ENCODE data around the gene AXIN1. TPM values are rescaled to one million over a fixed set of nuclear protein-coding genes. Genes with fewer than 3 reads are reported as not detected.

The AXIN1 gene
- total and polyA plus RNA-seq, 9 of the 15 experiments (the other 6 are each of a cell fraction or from before 2014, with no cell fraction given): 0.42 to 58.0 (median 25.9) TPM

DNA sequence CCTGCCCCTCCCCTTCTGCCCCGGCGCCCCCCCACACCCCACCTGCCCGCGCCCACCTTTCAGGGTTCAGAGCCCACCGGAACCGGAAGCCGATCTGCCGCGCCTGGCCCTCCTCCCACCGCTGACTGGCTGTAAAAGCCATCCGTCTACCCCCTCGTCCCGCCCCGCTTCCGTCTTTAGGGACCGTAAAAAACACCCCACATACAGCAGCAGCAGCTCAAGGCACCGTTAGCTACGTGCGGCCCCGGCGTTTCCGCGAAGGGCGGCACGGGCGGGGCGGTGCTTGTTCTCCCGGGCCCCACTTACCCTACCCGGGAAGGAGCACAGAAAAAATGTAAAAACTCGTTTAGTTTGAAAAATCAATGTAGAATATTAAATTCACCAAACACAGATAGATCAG, 17.9 kb upstream of the AXIN1 start, which contains the start of gene MRPL28 (continued):
- TF ChIP-seq, protein P1, sequence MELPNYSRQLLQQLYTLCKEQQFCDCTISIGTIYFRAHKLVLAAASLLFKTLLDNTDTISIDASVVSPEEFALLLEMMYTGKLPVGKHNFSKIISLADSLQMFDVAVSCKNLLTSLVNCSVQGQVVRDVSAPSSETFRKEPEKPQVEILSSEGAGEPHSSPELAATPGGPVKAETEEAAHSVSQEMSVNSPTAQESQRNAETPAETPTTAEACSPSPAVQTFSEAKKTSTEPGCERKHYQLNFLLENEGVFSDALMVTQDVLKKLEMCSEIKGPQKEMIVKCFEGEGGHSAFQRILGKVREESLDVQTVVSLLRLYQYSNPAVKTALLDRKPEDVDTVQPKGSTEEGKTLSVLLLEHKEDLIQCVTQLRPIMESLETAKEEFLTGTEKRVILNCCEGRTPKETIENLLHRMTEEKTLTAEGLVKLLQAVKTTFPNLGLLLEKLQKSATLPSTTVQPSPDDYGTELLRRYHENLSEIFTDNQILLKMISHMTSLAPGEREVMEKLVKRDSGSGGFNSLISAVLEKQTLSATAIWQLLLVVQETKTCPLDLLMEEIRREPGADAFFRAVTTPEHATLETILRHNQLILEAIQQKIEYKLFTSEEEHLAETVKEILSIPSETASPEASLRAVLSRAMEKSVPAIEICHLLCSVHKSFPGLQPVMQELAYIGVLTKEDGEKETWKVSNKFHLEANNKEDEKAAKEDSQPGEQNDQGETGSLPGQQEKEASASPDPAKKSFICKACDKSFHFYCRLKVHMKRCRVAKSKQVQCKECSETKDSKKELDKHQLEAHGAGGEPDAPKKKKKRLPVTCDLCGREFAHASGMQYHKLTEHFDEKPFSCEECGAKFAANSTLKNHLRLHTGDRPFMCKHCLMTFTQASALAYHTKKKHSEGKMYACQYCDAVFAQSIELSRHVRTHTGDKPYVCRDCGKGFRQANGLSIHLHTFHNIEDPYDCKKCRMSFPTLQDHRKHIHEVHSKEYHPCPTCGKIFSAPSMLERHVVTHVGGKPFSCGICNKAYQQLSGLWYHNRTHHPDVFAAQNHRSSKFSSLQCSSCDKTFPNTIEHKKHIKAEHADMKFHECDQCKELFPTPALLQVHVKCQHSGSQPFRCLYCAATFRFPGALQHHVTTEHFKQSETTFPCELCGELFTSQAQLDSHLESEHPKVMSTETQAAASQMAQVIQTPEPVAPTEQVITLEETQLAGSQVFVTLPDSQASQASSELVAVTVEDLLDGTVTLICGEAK (IDR thresholded peaks at IDR 0.05): peak; percentile 97
- TF ChIP-seq, protein P1 (CRISPR knock-in tag; IDR thresholded peaks at IDR 0.05): no peak
- TF ChIP-seq RUNX1 (IDR thresholded peaks at IDR 0.05; ENCODE audit: low read depth): no peak
- TF ChIP-seq NR2C1 (IDR thresholded peaks at IDR 0.05): peak; percentile 88
- peak; percentile 87 for TF ChIP-seq NR2C1 (tag; IDR thresholded peaks at IDR 0.05)
- TF ChIP-seq PBX2 (CRISPR knock-in tag; IDR thresholded peaks at IDR 0.05; ENCODE audit: low read depth): peak; percentile 89
- TF ChIP-seq PBX2 (tag; conservative IDR thresholded peaks at IDR 0.05; ENCODE audit: low read depth): peak; percentile 97
- peak; percentile 49 for TF ChIP-seq TAF1 (IDR thresholded peaks at IDR 0.05; ENCODE audit: control insufficient read depth, extremely low read depth, insufficient read depth, low read length, severe bottlenecking)
- TF ChIP-seq ZBED1 (IDR thresholded peaks at IDR 0.05): no peak
- 0 out of 2 replicates have a peak, but pooled peaks have one; percentile 58 for TF ChIP-seq MYNN (IDR thresholded peaks at IDR 0.05)
- no peak for TF ChIP-seq MYNN (CRISPR knock-in tag; IDR thresholded peaks at IDR 0.05)
- TF ChIP-seq FOS (IDR thresholded peaks at IDR 0.05; ENCODE audit: extremely low read depth, insufficient read length): peak; percentile 81
- TF ChIP-seq TOE1 (IDR thresholded peaks at IDR 0.05; ENCODE audit: borderline replicate concordance): peak; percentile 52; the same call in 1 of the 2 replicates
- TF ChIP-seq TOE1 (CRISPR knock-in tag; IDR thresholded peaks at IDR 0.05; ENCODE audit: borderline replicate concordance, low read depth): no peak
- TF ChIP-seq TBP (optimal IDR thresholded peaks at IDR 0.05; ENCODE audit: low read depth, low read length): peak; percentile 5
- TF ChIP-seq ZKSCAN8 (CRISPR knock-in tag; IDR thresholded peaks at IDR 0.05): no peak
- TF ChIP-seq TCF3 (CRISPR knock-in tag; IDR thresholded peaks at IDR 0.05): no peak
- TF ChIP-seq POLR2AphosphoS5 (IDR thresholded peaks at IDR 0.05; ENCODE audit: control insufficient read depth, insufficient read depth, low read depth, low read length): 0 out of 2 replicates have a peak, but pooled peaks have one; percentile 24
- TF ChIP-seq CTBP1 (IDR thresholded peaks at IDR 0.05; ENCODE audit: borderline replicate concordance): no peak
- no peak; the same call in 1 of the 2 replicates for TF ChIP-seq ELF2 (CRISPR knock-in tag; IDR thresholded peaks at IDR 0.05)

All from K562 (cell line).